OCI-LY7 (cell line): Measurements from ENCODE around the gene NR5A2. TPM values are rescaled to one million over a fixed set of nuclear protein-coding genes. Genes with fewer than 3 reads are reported as not detected.
A peak's percentile ranks its signal among the peaks of the same experiment; 100 is the strongest.

Experiments used
- BruUV-seq: library from RNA; stranded (reverse); fragments of 400-500 nt; replicated peaks from 2 replicates; lab custom pipeline; 2021; lab: Mats Ljungman, UMichigan
- CTCF ChIA-PET: fragments of 300-600 bp; sonication (Branson Sonifier 250); formaldehyde crosslinking; loops from one replicate; lab custom pipeline; 2022; ENCODE audit warnings: antibody characterized with exemption; ENCODE audit not compliant: unreplicated experiment; lab: Charles Lee
- POLR2A ChIA-PET: fragments of 300-600 bp; sonication (Branson Sonifier 250); formaldehyde crosslinking; loops from one replicate; lab custom pipeline; 2022; ENCODE audit warnings: antibody characterized with exemption; lab: Charles Lee
- DNase-seq: peaks from one replicate; pipeline ENCODE4 v3.0.0-alpha.2; 2015; ENCODE audit warnings: low spot score
- H2AFZ ChIP-seq: fragments of 200-600 bp; sonication (generic), shearing (Covaris generic); 2 replicates; pipeline ENCODE4 v1.6.1; 2014; ENCODE audit warnings: mild to moderate bottlenecking, antibody characterized with exemption, low read length, moderate library complexity
- H3K27ac ChIP-seq: fragments of 200-600 bp; sonication (generic); 2 replicates; pipeline ENCODE4 v1.5.1; 2014; ENCODE audit warnings: mixed run types, low read depth, mild to moderate bottlenecking, moderate library complexity, low read length, inconsistent platforms; ENCODE audit not compliant: poor library complexity, severe bottlenecking
- H3K36me3 ChIP-seq: fragments of 200-600 bp; sonication (generic); 2 replicates; pipeline ENCODE4 v1.6.1; 2014; ENCODE audit warnings: mild to moderate bottlenecking, antibody characterized with exemption, low read length, moderate library complexity, mixed read lengths; ENCODE audit not compliant: insufficient read depth
- H3K4me1 ChIP-seq: fragments of 200-600 bp; sonication (generic); 2 replicates; pipeline ENCODE4 v1.5.1; 2014; ENCODE audit warnings: mild to moderate bottlenecking, low read length; ENCODE audit not compliant: insufficient read depth, poor library complexity, severe bottlenecking
- H3K4me2 ChIP-seq: fragments of 200-600 bp; sonication (generic); 2 replicates; pipeline ENCODE4 v1.6.1; 2014; ENCODE audit warnings: mild to moderate bottlenecking, low read length
- H3K4me3 ChIP-seq: fragments of 200-600 bp; sonication (generic); 2 replicates; pipeline ENCODE4 v1.5.1; 2014; ENCODE audit warnings: mild to moderate bottlenecking, low read depth, low read length; ENCODE audit not compliant: poor library complexity, severe bottlenecking
- H3K79me2 ChIP-seq: fragments of 200-600 bp; sonication (generic); 2 replicates; pipeline ENCODE4 v1.6.1; 2016; ENCODE audit warnings: low read depth, mild to moderate bottlenecking, low read length, moderate library complexity, mixed read lengths; ENCODE audit not compliant: insufficient read depth
- H3K9me2 ChIP-seq: fragments of 200-600 bp; sonication (generic); 2 replicates; pipeline ENCODE4 v1.6.1; 2016; ENCODE audit warnings: mild to moderate bottlenecking, low read length, mixed read lengths; ENCODE audit not compliant: insufficient read depth
- H3K9me3 ChIP-seq: fragments of 200-600 bp; sonication (generic); 2 replicates; pipeline ENCODE4 v1.6.1; 2014; ENCODE audit warnings: mild to moderate bottlenecking, mixed run types, low read length, mixed read lengths
- H4K20me1 ChIP-seq: fragments of 200-600 bp; sonication (generic); 2 replicates; pipeline ENCODE4 v1.6.1; 2014; ENCODE audit warnings: mild to moderate bottlenecking, antibody characterized with exemption, low read length, moderate library complexity, mixed read lengths; ENCODE audit not compliant: insufficient read depth
- EZH2phosphoT487 ChIP-seq: fragments of 200-600 bp; sonication (generic); IDR thresholded peaks from 2 replicates; pipeline ENCODE4 v1.6.1; 2018; ENCODE audit warnings: low read depth, borderline replicate concordance, mild to moderate bottlenecking, mixed run types, antibody characterized with exemption, low read length, moderate library complexity, mixed read lengths
- intact Hi-C: fragments of 100-400 bp; cut with micrococcal nuclease; formaldehyde crosslinking; loops from one replicate; pipeline ENCODE4 v1.10.0; 2022; ENCODE audit not compliant: unreplicated experiment
- total RNA-seq, 2 experiments: library from RNA; depleted of rRNA in 1 of 2; stranded (reverse); fragments of >200 nt in 1 of 2; shearing (Covaris generic) in 1 of 2; gene quantifications; 2 replicates each; pipeline ENCODE4 v1.2.3, GENCODE V29; 2014 to 2022
- TF ChIP-seq, protein P1 (sequence below): fragments of 200-600 bp; sonication (generic); conservative IDR thresholded peaks from 2 replicates; pipeline ENCODE4 v1.5.1; 2014; ENCODE audit warnings: mild to moderate bottlenecking, antibody characterized with exemption, low read length, moderate library complexity, mixed read lengths

The NR5A2 gene
- total RNA-seq, 2 experiments from 2014 or later: 2.3 to 3.9 TPM

DNA sequence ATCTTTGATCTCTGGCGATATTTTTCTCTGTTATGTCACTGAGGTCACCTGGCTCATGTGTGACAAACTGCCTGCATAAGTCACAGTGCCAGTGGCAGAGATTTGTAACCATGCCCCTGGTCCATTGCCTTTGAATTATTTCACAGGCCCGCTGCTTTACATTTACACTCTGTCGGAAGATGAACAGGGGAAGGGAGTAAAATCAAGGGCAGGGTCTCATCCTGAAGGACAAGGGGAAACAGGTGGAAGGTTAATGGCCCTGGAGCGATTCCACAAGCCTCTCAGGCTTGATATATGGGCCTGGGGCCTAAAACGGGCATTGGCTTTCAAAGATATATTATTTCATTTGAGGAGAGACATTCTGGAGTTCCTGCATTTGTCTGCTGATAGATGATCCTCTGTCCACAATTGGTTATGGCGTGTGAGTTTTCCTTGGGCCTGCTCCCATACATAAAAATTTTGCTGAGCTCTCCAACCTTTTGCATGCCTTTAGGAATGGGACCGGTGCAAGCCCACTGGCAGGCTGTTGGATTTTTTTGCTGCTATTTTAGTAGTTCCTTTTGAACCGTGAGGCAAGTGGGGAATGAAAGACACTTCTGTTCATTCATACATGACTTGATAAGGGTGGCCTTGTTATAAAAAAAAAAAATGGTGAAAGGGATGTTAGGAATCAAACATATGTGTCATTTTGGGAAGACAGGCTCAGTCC is 51.9 kb downstream of the NR5A2 start:
- H3K79me2 ChIP-seq: no peaks in the 10 kb centered on the region
- peaks cover 28% of the 10 kb centered on the region for H3K4me1 ChIP-seq
- no peak overlapping the region for H2AFZ ChIP-seq
- H3K27ac ChIP-seq: no peak overlapping the region
- BruUV-seq: no TSS peak
- no peak for DNase-seq
- no peaks in the 10 kb centered on the region for H3K36me3 ChIP-seq
- H3K4me3 ChIP-seq: no peak overlapping the region
- ChIA-PET POLR2A (interaction anchor here (0.7 to 1.5 kb wide), 3 partner anchors 47 to 87 kb away, joined by 3 read pairs; no protein-coding TSS in a partner anchor), CTCF (no interaction called here)
- no peaks in the 10 kb centered on the region for H3K9me2 ChIP-seq
- no peak overlapping the region for H3K4me2 ChIP-seq
- no peaks in the 10 kb centered on the region for H3K9me3 ChIP-seq
- TF ChIP-seq, protein P1, sequence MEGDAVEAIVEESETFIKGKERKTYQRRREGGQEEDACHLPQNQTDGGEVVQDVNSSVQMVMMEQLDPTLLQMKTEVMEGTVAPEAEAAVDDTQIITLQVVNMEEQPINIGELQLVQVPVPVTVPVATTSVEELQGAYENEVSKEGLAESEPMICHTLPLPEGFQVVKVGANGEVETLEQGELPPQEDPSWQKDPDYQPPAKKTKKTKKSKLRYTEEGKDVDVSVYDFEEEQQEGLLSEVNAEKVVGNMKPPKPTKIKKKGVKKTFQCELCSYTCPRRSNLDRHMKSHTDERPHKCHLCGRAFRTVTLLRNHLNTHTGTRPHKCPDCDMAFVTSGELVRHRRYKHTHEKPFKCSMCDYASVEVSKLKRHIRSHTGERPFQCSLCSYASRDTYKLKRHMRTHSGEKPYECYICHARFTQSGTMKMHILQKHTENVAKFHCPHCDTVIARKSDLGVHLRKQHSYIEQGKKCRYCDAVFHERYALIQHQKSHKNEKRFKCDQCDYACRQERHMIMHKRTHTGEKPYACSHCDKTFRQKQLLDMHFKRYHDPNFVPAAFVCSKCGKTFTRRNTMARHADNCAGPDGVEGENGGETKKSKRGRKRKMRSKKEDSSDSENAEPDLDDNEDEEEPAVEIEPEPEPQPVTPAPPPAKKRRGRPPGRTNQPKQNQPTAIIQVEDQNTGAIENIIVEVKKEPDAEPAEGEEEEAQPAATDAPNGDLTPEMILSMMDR: no peak
- no peak for TF ChIP-seq EZH2phosphoT487
- intact Hi-C loops: no loop called here
- H4K20me1 ChIP-seq: no peaks in the 10 kb centered on the region

DNA sequence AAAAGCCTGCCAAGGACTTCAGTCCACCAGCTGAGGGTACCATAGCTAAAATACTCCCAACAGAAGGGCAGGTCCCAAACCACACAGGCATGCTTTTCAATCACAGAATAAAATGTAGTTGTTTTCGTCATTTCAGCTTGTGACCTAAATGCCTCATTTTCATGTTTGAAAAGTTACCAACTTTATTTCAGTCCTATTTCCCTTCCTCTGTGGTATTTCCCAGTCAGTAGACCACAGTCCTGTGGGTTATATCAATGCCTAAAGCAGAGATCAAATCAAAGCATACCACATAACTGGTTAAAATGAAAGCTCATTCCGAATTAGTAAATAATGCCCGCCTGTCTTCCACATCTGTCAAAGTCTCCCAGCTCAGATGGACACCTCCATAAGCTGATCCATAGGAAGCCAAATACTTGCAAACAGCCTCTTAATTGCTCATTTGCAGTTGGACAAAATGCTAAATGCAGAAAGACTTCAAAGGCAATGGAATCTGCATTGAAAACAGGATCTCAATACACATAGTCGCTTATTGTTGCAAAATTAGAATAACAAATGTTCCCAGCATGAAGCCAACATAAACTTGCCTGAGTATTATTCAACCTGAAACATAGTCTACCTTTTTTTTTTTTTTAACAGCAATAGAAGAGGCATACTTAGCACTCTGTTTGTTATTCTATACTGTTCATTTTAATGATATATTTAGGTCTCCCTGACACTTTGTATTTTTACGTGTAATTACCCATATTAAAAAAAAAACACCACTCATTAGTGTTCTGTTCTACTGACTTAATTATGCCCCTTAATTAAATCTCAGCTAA is 53.9 kb downstream of the NR5A2 start:
- CTCF ChIA-PET: no interaction called here

More for the DNA sequence above, 53.9 kb downstream of the NR5A2 start:
- Histone ChIP-seq H2AFZ (peak overlapping the region; percentile 73), H3K27ac (no peak overlapping the region), H3K9me3 (no peaks in the 10 kb centered on the region), H3K79me2 (no peaks in the 10 kb centered on the region), H3K4me2 (peak overlapping the region; percentile 53), H3K36me3 (no peaks in the 10 kb centered on the region), H3K4me1 (peaks cover 11% of the 10 kb centered on the region), H4K20me1 (no peaks in the 10 kb centered on the region), H3K9me2 (no peaks in the 10 kb centered on the region), H3K4me3 (peak overlapping the region; percentile 32)
- no TSS peak for BruUV-seq
- intact Hi-C loops: no loop called here
- no peak for TF ChIP-seq EZH2phosphoT487
- TF ChIP-seq, protein P1: no peak
- DNase-seq: no peak
- POLR2A ChIA-PET: interaction anchor here (0.6 to 1.6 kb wide), 10 partner anchors 10 to 1062 kb away, joined by 3 to 6 read pairs (median 3); no protein-coding TSS in a partner anchor
